ENCODE data around the gene FASN.

Gene FASN

DNA sequence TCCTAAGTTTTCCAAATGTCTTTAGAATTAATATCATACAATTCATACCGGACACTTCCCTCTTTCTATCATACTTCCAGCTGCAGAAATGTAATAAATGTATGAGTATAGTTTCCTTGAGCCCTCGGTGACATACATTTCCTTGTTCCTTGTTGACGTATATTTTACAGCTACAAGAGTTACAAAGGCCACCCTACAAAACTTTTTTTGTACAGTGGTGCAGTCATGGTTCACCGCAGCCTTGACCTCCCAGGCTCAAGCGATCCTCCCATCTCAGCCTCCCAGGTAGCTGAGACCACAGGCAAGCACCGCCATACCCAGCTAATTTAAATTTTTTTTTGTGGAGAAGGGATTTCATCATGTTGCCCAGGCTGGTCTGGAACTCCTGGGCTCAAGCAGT, 25.2 kb downstream of the FASN start:
- FAIRE-seq = no peak

- no peak for FAIRE-seq
These were observed 27.4 kb downstream of the FASN start for GRCh38 chr17:82070611-82071010.

DNA sequence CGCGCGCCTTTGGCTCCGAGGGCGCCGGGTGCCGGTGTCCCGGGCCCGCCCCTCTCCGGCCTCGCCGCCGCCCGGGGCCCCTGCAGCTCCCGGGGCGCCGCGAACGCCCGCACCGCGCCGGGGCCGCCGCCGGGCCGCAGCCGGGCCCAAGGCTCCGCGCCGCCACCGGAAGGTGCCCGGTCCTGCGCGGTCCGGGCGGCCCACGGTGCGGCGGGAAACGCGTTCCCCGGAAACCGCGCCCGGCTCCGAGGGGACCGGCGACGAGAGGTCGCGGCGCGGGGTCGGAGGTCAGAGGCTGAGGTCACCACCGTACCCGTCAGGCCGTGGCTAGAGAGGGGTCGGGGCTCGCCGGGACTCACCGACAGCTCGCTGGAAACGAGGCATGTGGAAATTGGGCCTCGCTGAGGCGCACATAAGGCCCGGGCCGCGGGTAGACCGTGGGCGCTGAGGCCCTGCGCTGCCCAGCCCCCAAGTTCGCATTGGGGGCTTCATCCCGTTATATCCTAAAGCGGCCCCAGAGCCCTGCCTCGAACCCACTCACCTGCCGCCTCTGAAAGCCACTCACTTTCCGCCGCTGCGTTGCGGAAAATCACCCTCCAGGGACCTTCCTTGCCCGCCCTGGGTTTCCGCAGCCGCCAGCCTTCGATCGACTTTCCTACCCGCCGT, 32.3 kb downstream of the FASN start, which contains the start of gene DUS1L:
Gene DUS1L, minus strand, starts transcription at position 167 of the 666 bp plus-strand sequence. CDS start 745 bp downstream, outside the sequence.
- FAIRE-seq = no peak

GRCh38 chr17:82065193-82065637, 32.8 kb downstream of the FASN start:
- no peak for FAIRE-seq

- FAIRE-seq = no peak
These were observed 33.4 kb downstream of the FASN start for GRCh38 chr17:82064433-82065192.

DNA sequence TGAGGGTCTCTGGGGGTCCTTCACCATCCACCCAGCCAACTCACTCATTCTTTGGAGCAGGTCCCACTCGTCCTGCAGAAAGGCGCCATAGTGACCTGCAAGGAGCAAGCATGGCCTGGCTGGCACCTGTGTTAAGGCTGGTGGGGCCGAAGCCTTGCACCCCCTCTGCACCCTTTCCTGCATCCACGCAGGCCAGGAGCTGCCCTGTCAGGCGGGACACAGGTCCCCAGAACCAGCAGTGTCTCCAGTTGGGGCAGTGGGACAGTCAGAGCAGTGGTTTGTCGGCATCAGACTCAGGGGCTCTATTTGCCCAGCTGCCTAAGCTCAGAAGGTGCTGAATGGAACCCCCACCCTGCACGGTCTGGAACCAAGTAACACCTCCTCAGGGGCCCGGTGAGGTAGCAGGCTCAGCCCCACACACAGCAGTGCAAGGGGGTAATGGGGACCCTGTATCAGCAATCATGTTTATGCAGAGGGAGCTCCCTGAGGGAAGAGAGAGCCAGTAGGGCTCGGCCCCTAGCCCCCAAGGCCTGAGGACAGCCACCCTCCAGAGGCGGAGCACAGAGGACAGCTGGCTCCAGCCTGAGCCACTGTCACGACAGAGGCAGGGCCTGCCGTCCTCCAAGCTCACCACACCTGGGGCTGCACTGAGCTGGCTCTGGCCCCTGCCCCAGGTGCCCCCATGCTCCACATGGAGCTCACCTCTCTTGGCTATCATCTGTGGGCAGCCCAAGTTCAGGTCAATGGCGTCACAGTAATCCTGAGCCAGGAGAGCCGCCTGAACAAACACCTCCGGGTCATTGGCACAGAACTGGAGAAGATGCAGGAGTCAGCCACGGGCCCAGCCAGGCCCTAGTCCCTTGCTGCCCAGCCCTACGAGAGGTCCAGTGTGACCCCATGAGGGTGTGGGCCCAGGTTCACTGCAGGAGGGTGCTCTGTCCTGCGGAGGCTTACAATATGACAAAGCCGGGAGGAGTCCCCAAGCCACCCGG, 34.3 kb downstream of the FASN start:
- no peak for FAIRE-seq

DNA sequence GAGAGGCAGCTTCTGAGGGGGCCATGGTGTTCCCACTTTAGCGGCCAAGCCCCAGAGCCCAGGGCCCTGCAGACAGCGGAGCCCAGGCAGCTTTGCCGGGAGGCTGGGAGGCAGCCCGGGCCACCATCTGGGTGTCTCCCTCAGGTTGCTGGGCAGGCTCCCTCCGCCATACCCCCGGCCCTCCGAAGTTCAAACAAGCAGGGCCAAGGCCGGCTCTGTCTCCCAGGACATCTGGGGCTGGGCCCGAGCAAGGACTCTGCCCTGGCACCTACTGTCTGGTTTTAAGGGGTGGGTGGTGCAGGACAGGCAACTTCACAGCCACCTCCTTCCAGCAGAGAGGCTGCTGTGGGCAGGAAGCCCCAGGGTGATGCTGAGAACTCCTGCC, 35.1 kb downstream of the FASN start:
- FAIRE-seq = no peak

DNA sequence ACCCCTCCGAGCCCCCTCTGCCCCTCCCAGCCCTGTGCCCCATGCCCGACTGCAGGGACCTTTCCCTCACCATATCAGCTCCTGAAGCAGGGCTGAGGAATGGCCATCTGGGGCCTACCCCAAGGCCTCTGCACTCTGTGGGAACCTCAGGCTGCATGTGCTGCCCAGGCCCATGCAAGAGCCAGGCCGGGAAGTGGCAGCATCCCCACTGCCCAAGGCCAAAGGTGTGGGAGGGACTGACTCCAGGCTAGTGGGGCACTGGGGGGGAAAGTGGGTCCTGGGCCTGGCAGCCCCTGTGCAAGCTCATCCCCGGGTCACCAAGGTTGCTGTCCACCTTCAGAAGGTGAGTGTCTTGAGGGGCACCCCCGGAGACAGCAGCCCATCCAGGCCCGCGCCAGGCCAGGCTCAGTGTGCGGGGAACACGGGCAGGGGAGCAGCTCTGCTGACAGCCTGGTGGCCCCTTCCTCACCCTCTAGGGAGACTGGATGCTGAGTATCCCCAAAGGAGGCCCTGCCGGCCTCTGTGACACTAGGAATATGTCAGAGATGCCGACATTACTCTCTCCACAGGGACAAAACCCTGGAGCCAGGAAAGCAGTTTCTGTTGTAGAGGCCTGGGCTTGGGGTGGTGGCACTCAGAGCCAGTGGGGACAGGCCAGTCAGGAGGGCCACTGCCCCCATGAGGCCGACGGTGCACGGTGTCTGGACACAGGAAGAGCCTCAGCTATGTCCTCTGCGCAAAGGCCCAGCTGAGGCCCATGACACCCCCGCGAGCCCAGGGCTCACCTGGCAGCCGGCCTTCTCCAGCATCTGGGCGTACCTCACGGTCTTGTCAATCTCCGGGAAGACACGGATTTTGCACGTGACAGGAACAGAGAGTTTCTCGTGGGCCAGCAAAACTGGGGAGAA, 35.7 kb downstream of the FASN start:
- FAIRE-seq = no peak

DNA sequence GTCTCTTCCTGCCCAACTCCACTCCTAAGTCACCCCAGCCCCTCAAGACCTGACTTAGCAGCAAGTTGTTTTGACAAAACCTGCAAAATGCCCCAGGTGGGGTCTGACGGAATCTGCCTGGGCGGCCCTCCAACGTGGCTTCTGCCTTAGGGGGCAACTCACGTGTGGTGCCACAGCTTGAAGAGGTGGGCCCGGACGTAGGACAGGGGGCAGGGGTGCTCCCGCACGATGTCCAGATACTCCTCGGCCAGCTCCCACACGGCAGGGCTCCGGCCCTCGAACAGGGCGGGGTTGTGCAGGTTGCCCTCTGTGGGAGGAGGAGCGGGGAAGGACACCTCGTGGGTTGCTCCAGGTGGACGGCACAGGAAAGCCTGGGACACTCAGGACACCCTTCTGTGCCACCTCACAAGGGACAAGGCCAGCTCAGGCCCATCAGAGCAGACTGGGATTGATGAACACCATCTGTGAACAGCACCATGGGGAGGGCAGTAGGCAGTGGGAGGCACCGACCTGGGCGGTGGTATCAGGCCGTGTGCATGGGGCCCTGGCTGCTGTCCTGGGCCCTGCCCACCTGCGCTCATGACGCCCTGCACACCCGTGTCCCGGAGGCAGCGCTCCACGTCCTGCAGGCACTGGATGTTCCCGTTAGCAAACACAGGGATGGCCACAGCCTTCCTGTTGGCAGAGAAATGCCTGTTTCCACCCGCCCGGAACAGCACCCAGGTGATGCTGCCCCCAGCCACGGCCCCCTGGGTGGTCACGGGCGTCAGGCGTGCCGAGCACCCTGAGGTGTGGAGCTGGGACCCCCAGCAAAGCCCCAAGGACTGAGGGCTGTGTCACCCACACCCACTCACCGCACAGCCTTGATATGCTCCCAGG, 36.8 kb downstream of the FASN start:
- no peak for FAIRE-seq

GRCh38 chr17:82060614-82061013, 37.4 kb downstream of the FASN start:
- no peak for FAIRE-seq

GRCh38 chr17:82060001-82060380, 38.0 kb downstream of the FASN start:
- FAIRE-seq = no peak

DNA sequence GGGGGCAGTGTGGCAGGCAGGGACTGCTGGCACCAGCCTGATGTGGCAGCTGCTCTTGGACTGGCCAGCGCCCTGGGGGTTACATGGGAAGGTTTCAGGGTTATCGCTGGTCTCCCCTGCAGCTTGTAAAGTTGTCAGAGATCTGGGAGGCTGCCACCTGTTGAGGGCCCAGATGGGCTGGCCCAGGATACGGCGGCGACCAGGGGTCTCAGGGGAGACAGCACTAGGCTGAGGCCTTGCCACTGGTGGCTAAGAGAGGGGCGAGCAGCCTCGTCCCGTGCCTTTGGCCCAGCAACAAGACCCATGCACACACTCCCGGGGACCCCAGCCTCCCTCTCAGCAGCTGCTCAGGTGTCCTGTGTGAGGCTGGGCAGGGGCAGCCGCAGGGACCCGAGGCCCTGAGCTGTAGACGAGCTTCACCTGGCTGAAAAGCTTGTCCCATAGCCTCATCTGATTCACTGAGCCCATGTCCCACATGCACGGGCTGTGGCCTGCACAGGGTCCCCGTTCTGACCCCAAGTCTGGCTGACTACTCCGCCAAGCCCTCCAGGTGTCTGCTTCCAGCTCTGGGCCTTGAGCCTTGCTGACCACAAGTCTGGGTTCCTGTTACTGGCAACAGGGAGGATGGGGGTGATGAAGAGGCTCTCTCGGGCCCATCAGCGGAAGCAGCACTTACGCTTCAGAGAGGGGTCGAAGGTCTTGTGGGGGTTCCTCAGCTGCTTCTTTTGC, 38.6 kb downstream of the FASN start:
- no peak for FAIRE-seq

DNA sequence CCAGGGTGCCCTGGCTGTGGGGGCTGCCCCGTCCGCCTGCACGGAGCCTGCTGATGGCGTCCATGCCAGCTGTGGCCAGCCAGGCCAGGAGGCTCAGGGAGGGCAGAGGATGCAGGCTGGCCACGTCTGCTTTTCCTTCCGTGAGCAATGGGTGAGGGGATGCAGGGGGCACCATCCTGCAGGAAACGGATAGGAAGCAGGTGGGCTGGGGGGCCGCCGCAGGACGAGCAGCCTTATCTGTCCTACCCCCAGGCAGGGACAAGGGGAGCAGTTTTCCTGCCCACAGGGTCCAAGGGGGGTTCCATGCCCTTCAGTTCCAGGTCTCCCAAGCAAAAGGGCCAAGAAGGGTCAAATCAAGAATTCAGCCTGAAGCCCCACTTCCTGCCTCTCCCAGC, 39.2 kb downstream of the FASN start:
- FAIRE-seq = no peak

- FAIRE-seq = no peak
These were observed 39.7 kb downstream of the FASN start for GRCh38 chr17:82058230-82058854.

GRCh38 chr17:82056729-82057621, 41.1 kb downstream of the FASN start:
- no peak for FAIRE-seq

GRCh38 chr17:82055965-82056728, 41.9 kb downstream of the FASN start:
- no peak for FAIRE-seq

- FAIRE-seq = no peak
These were observed 42.7 kb downstream of the FASN start for GRCh38 chr17:82055023-82055964.

Data from A204.1 (cell line).